GM23248 (cell line): ENCODE data around the gene POLR3A. TPM values are rescaled to one million over a fixed set of nuclear protein-coding genes. Genes with fewer than 3 reads are reported as not detected.

ENCODE experiments used
- DNase-seq: peaks from one replicate; pipeline ENCODE4 v3.0.0-alpha.2; 2015
- H2AFZ ChIP-seq: fragments of 200-600 bp; sonication (generic); 2 replicates; pipeline ENCODE4 v1.6.1; 2016; ENCODE audit warnings: antibody characterized with exemption
- H3F3A ChIP-seq: fragments of 200-600 bp; sonication (generic); 2 replicates; pipeline ENCODE4 v1.6.1; 2016; ENCODE audit warnings: mild to moderate bottlenecking, antibody characterized with exemption, mixed run types; ENCODE audit not compliant: insufficient read depth
- H3K27ac ChIP-seq: fragments of 200-600 bp; sonication (generic); 2 replicates; pipeline ENCODE4 v1.5.1; 2016; ENCODE audit warnings: mild to moderate bottlenecking
- H3K27me3 ChIP-seq: fragments of 200-600 bp; sonication (generic); replicated peaks from 2 replicates; pipeline ENCODE4 v1.6.1; 2016; ENCODE audit warnings: mild to moderate bottlenecking; ENCODE audit not compliant: insufficient read depth
- H3K36me3 ChIP-seq: fragments of 200-600 bp; sonication (generic); 2 replicates; pipeline ENCODE4 v1.6.1; 2016; ENCODE audit warnings: low read depth, mild to moderate bottlenecking
- H3K4me1 ChIP-seq: fragments of 200-600 bp; sonication (generic); 2 replicates; pipeline ENCODE4 v1.6.1; 2016; ENCODE audit warnings: mild to moderate bottlenecking; ENCODE audit not compliant: insufficient read depth
- H3K4me2 ChIP-seq: fragments of 200-600 bp; sonication (generic); one replicate; pipeline ENCODE4 v1.6.1; 2016; ENCODE audit warnings: mild to moderate bottlenecking; ENCODE audit not compliant: unreplicated experiment
- H3K4me3 ChIP-seq: fragments of 200-600 bp; sonication (generic); 2 replicates; pipeline ENCODE4 v1.5.1; 2016; ENCODE audit warnings: mild to moderate bottlenecking
- H3K79me2 ChIP-seq: fragments of 200-600 bp; sonication (generic); 2 replicates; pipeline ENCODE4 v1.6.1; 2016; ENCODE audit warnings: mild to moderate bottlenecking; ENCODE audit not compliant: insufficient read depth
- H3K9ac ChIP-seq: fragments of 200-600 bp; sonication (generic); 2 replicates; pipeline ENCODE4 v1.6.1; 2016; ENCODE audit warnings: mild to moderate bottlenecking
- H3K9me2 ChIP-seq: fragments of 200-600 bp; sonication (generic); 2 replicates; pipeline ENCODE4 v1.6.1; 2016; ENCODE audit warnings: mixed run types, mild to moderate bottlenecking, moderate library complexity; ENCODE audit not compliant: insufficient read depth
- H3K9me3 ChIP-seq: fragments of 200-600 bp; sonication (generic); one replicate; pipeline ENCODE4 v1.6.1; 2017; ENCODE audit warnings: low read depth
- H4K20me1 ChIP-seq: fragments of 200-600 bp; sonication (generic); 2 replicates; pipeline ENCODE4 v1.6.0; 2016; ENCODE audit not compliant: insufficient read depth
- EZH2 ChIP-seq: fragments of 200-600 bp; sonication (generic); IDR thresholded peaks from 2 replicates; pipeline ENCODE4 v1.6.1; 2018; ENCODE audit warnings: antibody characterized with exemption, mild to moderate bottlenecking; ENCODE audit not compliant: insufficient read depth, poor library complexity, severe bottlenecking
- EZH2phosphoT487 ChIP-seq: fragments of 200-600 bp; sonication (generic); IDR thresholded peaks from 2 replicates; pipeline ENCODE4 v1.6.1; 2018; ENCODE audit warnings: antibody characterized with exemption, moderate library complexity, mild to moderate bottlenecking, low read depth; ENCODE audit not compliant: insufficient read depth
- WGBS, 2 experiments: methylation state at CpG; one replicate each; pipeline ENCODE4 v1.1.6; 2015 to 2017; ENCODE audit warnings: low lambda C conversion rate in 2 of 2, low coverage in 1 of 2; ENCODE audit errors: missing lambda C conversion rate in 2 of 2; 5-methylcytosine and 5-hydroxymethylcytosine counted together
- in situ Hi-C: fragments of 300-500 bp; cut with MboI; formaldehyde crosslinking; loops from 2 replicates; pipeline ENCODE4 v1.15.0; 2020
- polyA plus RNA-seq: library from polyadenylated mRNA; unstranded; fragments of >200 nt; fragmentation: Nextera tagmentation; extraction: Ambion mirVana; gene quantifications from 2 replicates; pipeline ENCODE4 v1.2.1, GENCODE V29; 2016
- total RNA-seq: library from RNA; depleted of rRNA; stranded (reverse); fragments of >200 nt; shearing (Covaris generic); gene quantifications from 2 replicates; pipeline ENCODE4 v1.2.3, GENCODE V29; 2014

Gene POLR3A
- total and polyA plus RNA-seq, 2 experiments from 2014 or later: 9.2 to 12.8 TPM

- no peaks in the 10 kb centered on the region for H3K9me3 ChIP-seq
- peak within 1 kb of the TSS; percentile 74 for H2AFZ ChIP-seq
- H3F3A ChIP-seq: 0 out of 2 replicates have a peak, but pooled peaks cover 18% of the 10 kb centered on the region
- in situ Hi-C loops: no loop called here
- H3K4me1 ChIP-seq: peaks cover 11% of the 10 kb centered on the region
- H3K9me2 ChIP-seq: no peaks in the 10 kb centered on the region
- TF ChIP-seq EZH2phosphoT487 (no peak), EZH2 (no peak)
- H4K20me1 ChIP-seq: no peaks in the 10 kb centered on the region
- peak within 1 kb of the TSS; percentile 95 for H3K4me2 ChIP-seq
- H3K27ac ChIP-seq: 0 out of 2 replicates have a peak within 1 kb of the TSS, but pooled peaks have one; percentile 18
- DNase-seq: peak; percentile 76
- H3K79me2 ChIP-seq: peaks cover 40% of the 10 kb centered on the region
- no peaks in the 10 kb centered on the region for H3K27me3 ChIP-seq
- peak within 1 kb of the TSS; percentile 83 for H3K4me3 ChIP-seq
- no peaks in the 10 kb centered on the region for H3K36me3 ChIP-seq
- 2 to 5% methylated on average over 8 to 82 of the region's 95 CpGs for WGBS, 2 experiments
- H3K9ac ChIP-seq: peak within 1 kb of the TSS; percentile 83
These were observed 102.5 kb downstream of the POLR3A start, which contains the start of gene DLG5 for GRCh38 chr10:77926566-77927401. TSS of gene DLG5 (minus strand) at chr10:77926755. CDS start at chr10:77926520, 235 bp downstream.

GRCh38 chr10:77925795-77926565 lies 103.3 kb downstream of the POLR3A start:
- H3K4me1 ChIP-seq: peaks cover 11% of the 10 kb centered on the region
- H3K9me3 ChIP-seq: no peaks in the 10 kb centered on the region
- in situ Hi-C loops: no loop called here
- no peaks in the 10 kb centered on the region; the same call in 1 of the 2 replicates for H4K20me1 ChIP-seq
- WGBS, 2 experiments: 1% methylated on average over 38 to 72 of the region's 73 CpGs
- no peaks in the 10 kb centered on the region for H3K27me3 ChIP-seq
- TF ChIP-seq EZH2 (no peak), EZH2phosphoT487 (no peak)
- peak overlapping the region; percentile 95 for H3K4me2 ChIP-seq
- peak overlapping the region; percentile 74 for H2AFZ ChIP-seq
- H3K9ac ChIP-seq: peak overlapping the region; percentile 83
- H3K79me2 ChIP-seq: peaks cover 48% of the 10 kb centered on the region
- 0 out of 2 replicates have a peak overlapping the region, but pooled peaks have one; percentile 18 for H3K27ac ChIP-seq
- no peaks in the 10 kb centered on the region for H3K9me2 ChIP-seq
- 0 out of 2 replicates have a peak, but pooled peaks cover 18% of the 10 kb centered on the region for H3F3A ChIP-seq
- H3K36me3 ChIP-seq: no peaks in the 10 kb centered on the region
- peak overlapping the region; percentile 83 for H3K4me3 ChIP-seq
- peak; percentile 77 for DNase-seq

GRCh38 chr10:77925410-77925794 lies 103.9 kb downstream of the POLR3A start:
- Histone ChIP-seq H3K79me2 (peaks cover 54% of the 10 kb centered on the region), H3F3A (0 out of 2 replicates have a peak, but pooled peaks cover 18% of the 10 kb centered on the region), H3K9me2 (no peaks in the 10 kb centered on the region), H3K27me3 (no peaks in the 10 kb centered on the region), H2AFZ (peak overlapping the region; percentile 74), H4K20me1 (no peaks in the 10 kb centered on the region; the same call in 1 of the 2 replicates), H3K9me3 (no peaks in the 10 kb centered on the region), H3K36me3 (no peaks in the 10 kb centered on the region), H3K9ac (peak overlapping the region; percentile 83), H3K4me3 (peak overlapping the region; percentile 83), H3K27ac (0 out of 2 replicates have a peak overlapping the region, but pooled peaks have one; percentile 18), H3K4me1 (peaks cover 11% of the 10 kb centered on the region), H3K4me2 (peak overlapping the region; percentile 95)
- in situ Hi-C loops: no loop called here
- WGBS, 2 experiments: 3 to 4% methylated on average over 7 of the region's 7 CpGs
- peak; percentile 81 for DNase-seq
- no peak for TF ChIP-seq EZH2phosphoT487
- no peak for TF ChIP-seq EZH2

GRCh38 chr10:77922566-77923179 lies 106.6 kb downstream of the POLR3A start:
- in situ Hi-C loops: no loop called here

More at GRCh38 chr10:77922566-77923179, 106.6 kb downstream of the POLR3A start:
- Histone ChIP-seq H3K79me2 (peaks cover 80% of the 10 kb centered on the region), H3K9me3 (no peaks in the 10 kb centered on the region), H3K9ac (no peak overlapping the region), H3K36me3 (no peaks in the 10 kb centered on the region), H3K4me2 (no peak overlapping the region), H3K27ac (no peak overlapping the region), H3K9me2 (no peaks in the 10 kb centered on the region), H4K20me1 (peaks cover 6% of the 10 kb centered on the region; the same call in 1 of the 2 replicates), H3K4me3 (no peak overlapping the region), H3F3A (peaks cover 19% of the 10 kb centered on the region; the same call in 1 of the 2 replicates), H3K4me1 (peaks cover 18% of the 10 kb centered on the region), H3K27me3 (no peaks in the 10 kb centered on the region), H2AFZ (no peak overlapping the region)
- WGBS, 2 experiments: 89 to 91% methylated on average over 8 of the region's 8 CpGs
- no peak for DNase-seq
- no peak for TF ChIP-seq EZH2phosphoT487
- TF ChIP-seq EZH2: no peak
